ENCODE measurements around the gene GPR78. TPM values are rescaled to one million over a fixed set of nuclear protein-coding genes. Genes with fewer than 3 reads are reported as not detected.

The GPR78 gene
- total RNA-seq, 1 experiment from 2014 or later: not detected

GRCh38 chr4:8595237-8596087 lies 15.3 kb downstream of the GPR78 start:
- H3K4me1 ChIP-seq (ENCODE audit: control insufficient read depth, insufficient read depth, low read length): no peaks in the 10 kb centered on the region
- no TSS peak for BruUV-seq (replicated peaks)
- H3K36me3 ChIP-seq (ENCODE audit: control insufficient read depth, insufficient read depth, low read length): no peaks in the 10 kb centered on the region
- intact Hi-C loops (cut with micrococcal nuclease; ENCODE audit: unreplicated experiment) (loop anchor here (2.0 kb wide), 1 partner anchor 127 kb away; no protein-coding TSS in a partner anchor), in situ Hi-C loops (cut with HindIII; ENCODE audit: low pct_unique_long_range_greater_than_20kb, low sequenced_read_pairs) (no loop called here)
- DNase-seq (ENCODE audit: low read depth, low spot score) (no peak), ATAC-seq (no peak)
- ChIA-PET POLR2A (interaction anchor here (0.5 kb wide), 1 partner anchor 516 kb away, joined by 7 read pairs; no protein-coding TSS in a partner anchor), CTCF (interaction anchor here (0.7 kb wide), 3 partner anchors 10 to 419 kb away, joined by 3 to 6 read pairs (median 4); no protein-coding TSS in a partner anchor)
- H3K27ac ChIP-seq (ENCODE audit: low read length): no peak overlapping the region
- no peak for TF ChIP-seq REST (IDR thresholded peaks at IDR 0.05; ENCODE audit: insufficient read depth in 1 of 2, low read depth in 2 of 2, low read length in 1 of 2)
- TF ChIP-seq CTCF (IDR thresholded peaks at IDR 0.05): no peak
- TF ChIP-seq SIN3A (IDR thresholded peaks at IDR 0.05; ENCODE audit: borderline replicate concordance, insufficient read depth, low read depth, low read length): no peak
- no peak for TF ChIP-seq TCF7L2 (IDR thresholded peaks at IDR 0.05; ENCODE audit: low read depth, low read length)
- TF ChIP-seq POLR2AphosphoS5 (IDR thresholded peaks at IDR 0.05; ENCODE audit: low read depth, low read length): no peak
- H3K27me3 ChIP-seq (ENCODE audit: control insufficient read depth, insufficient read depth, low read length): no peaks in the 10 kb centered on the region
- H3K4me3 ChIP-seq (ENCODE audit: low read depth in 2 of 2, low read length in 2 of 2): no peak overlapping the region
- no peaks in the 10 kb centered on the region for H3K9me3 ChIP-seq (ENCODE audit: control insufficient read depth, insufficient read depth, low read depth, low read length)

- Histone ChIP-seq H3K36me3 (ENCODE audit: control insufficient read depth, insufficient read depth, low read length) (no peaks in the 10 kb centered on the region), H3K27ac (ENCODE audit: low read length) (no peak overlapping the region), H3K9me3 (ENCODE audit: control insufficient read depth, insufficient read depth, low read depth, low read length) (no peaks in the 10 kb centered on the region), H3K4me3 (ENCODE audit: low read depth in 2 of 2, low read length in 2 of 2) (no peak overlapping the region), H3K27me3 (ENCODE audit: control insufficient read depth, insufficient read depth, low read length) (no peaks in the 10 kb centered on the region), H3K4me1 (ENCODE audit: control insufficient read depth, insufficient read depth, low read length) (no peaks in the 10 kb centered on the region)
- in situ Hi-C loops (cut with HindIII; ENCODE audit: low pct_unique_long_range_greater_than_20kb, low sequenced_read_pairs): no loop called here
- TF ChIP-seq SIN3A (IDR thresholded peaks at IDR 0.05; ENCODE audit: borderline replicate concordance, insufficient read depth, low read depth, low read length) (no peak), TCF7L2 (IDR thresholded peaks at IDR 0.05; ENCODE audit: low read depth, low read length) (no peak), CTCF (IDR thresholded peaks at IDR 0.05) (no peak), REST (IDR thresholded peaks at IDR 0.05; ENCODE audit: insufficient read depth in 1 of 2, low read depth in 2 of 2, low read length in 1 of 2) (no peak), POLR2AphosphoS5 (IDR thresholded peaks at IDR 0.05; ENCODE audit: low read depth, low read length) (no peak)
- DNase-seq (ENCODE audit: low read depth, low spot score) (no peak), ATAC-seq (no peak)
- BruUV-seq (replicated peaks): no TSS peak
- CTCF ChIA-PET: interaction anchor here (0.6 kb wide), 1 partner anchor 11 kb away, joined by 4 read pairs; no protein-coding TSS in a partner anchor
- POLR2A ChIA-PET: no interaction called here
- intact Hi-C loops (cut with micrococcal nuclease; ENCODE audit: unreplicated experiment): no loop called here
Measured at GRCh38 chr4:8596891-8597290, 16.7 kb downstream of the GPR78 start.
